Measurements from ENCODE around the gene C17orf58. TPM values are rescaled to one million over a fixed set of nuclear protein-coding genes. Genes with fewer than 3 reads are reported as not detected.
A peak's percentile ranks its signal among the peaks of the same experiment; 100 is the strongest.

The C17orf58 gene
- total and polyA plus RNA-seq, 2 donors (not counting 1 experiment from before 2014, with no cell fraction given): 1.0 to 2.8 TPM

DNA sequence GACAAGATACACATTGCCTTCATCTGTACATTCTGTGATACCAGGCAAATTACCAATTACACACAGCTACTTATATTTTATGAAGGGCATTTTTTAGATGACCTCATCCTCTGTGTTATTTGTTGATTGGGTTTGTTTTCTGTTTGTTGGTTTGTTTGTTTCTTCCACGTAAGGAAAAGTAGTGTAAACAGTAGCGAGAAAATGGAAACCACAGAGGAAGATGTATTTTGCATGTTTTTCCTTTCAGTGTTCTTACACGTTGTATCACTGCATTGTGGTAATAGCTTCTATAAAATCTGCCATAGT lies 12.9 kb downstream of the C17orf58 start:
- no peaks in the 10 kb centered on the region for H3K9me3 ChIP-seq (ENCODE audit: control extremely low read depth in 1 of 3, control insufficient read depth in 2 of 3, insufficient read depth in 1 of 3, low read length in 2 of 3)
- H3K4me1 Mint-ChIP-seq: peaks cover 13% of the 10 kb centered on the region
- DNase-seq (no peak), ATAC-seq (ENCODE audit: low read depth) (no peak)
- no peak overlapping the region for H3K27ac ChIP-seq (ENCODE audit: low read length in 2 of 2)
- no peak overlapping the region for H2AFZ ChIP-seq (ENCODE audit: insufficient read depth, low read depth, low read length, poor library complexity, severe bottlenecking)
- no CpG with 5 or more reads among the region's 3 CpGs for WGBS (ENCODE audit: insufficient coverage)
- H3K9me3 Mint-ChIP-seq (ENCODE audit: insufficient read depth): no peaks in the 10 kb centered on the region
- no peaks in the 10 kb centered on the region for H4K20me1 ChIP-seq (ENCODE audit: control insufficient read depth, insufficient read depth, low read length, poor library complexity, severe bottlenecking)
- no peak overlapping the region for H3K4me3 Mint-ChIP-seq
- no peak overlapping the region for H3K4me3 ChIP-seq (ENCODE audit: control extremely low read depth in 1 of 5, extremely low read depth in 1 of 5, insufficient read depth in 1 of 5, low read depth in 2 of 5, low read length in 4 of 5)
- ChIA-PET POLR2A (no interaction called here), CTCF (interaction anchor here (0.5 to 0.9 kb wide), 2 partner anchors 17 to 608 kb away, joined by 3 read pairs; no protein-coding TSS in a partner anchor)
- peaks cover 0 to 6% of the 10 kb centered on the region in 2 experiments for H3K36me3 ChIP-seq (replicated peaks in 1 of 2; ENCODE audit: control extremely low read depth in 1 of 2, control insufficient read depth in 1 of 2, extremely low read depth in 1 of 2, insufficient read depth in 2 of 2, low read length in 1 of 2)
- peaks cover 0 to 5% of the 10 kb centered on the region in 2 donors for H3K4me1 ChIP-seq (ENCODE audit: control insufficient read depth in 2 of 2, insufficient read depth in 2 of 2, low read length in 2 of 2)
- intact Hi-C loops (cut with micrococcal nuclease): no loop called here
- no peaks in the 10 kb centered on the region for H3K27me3 ChIP-seq (replicated peaks in 1 of 4; ENCODE audit: control extremely low read depth in 1 of 4, control insufficient read depth in 3 of 4, insufficient read depth in 4 of 4, low read length in 3 of 4)
- TF ChIP-seq EZH2 (IDR thresholded peaks at IDR 0.05; ENCODE audit: borderline replicate concordance, insufficient read depth, low read depth, low read length, poor library complexity, severe bottlenecking): no peak
- TF ChIP-seq, protein P1, sequence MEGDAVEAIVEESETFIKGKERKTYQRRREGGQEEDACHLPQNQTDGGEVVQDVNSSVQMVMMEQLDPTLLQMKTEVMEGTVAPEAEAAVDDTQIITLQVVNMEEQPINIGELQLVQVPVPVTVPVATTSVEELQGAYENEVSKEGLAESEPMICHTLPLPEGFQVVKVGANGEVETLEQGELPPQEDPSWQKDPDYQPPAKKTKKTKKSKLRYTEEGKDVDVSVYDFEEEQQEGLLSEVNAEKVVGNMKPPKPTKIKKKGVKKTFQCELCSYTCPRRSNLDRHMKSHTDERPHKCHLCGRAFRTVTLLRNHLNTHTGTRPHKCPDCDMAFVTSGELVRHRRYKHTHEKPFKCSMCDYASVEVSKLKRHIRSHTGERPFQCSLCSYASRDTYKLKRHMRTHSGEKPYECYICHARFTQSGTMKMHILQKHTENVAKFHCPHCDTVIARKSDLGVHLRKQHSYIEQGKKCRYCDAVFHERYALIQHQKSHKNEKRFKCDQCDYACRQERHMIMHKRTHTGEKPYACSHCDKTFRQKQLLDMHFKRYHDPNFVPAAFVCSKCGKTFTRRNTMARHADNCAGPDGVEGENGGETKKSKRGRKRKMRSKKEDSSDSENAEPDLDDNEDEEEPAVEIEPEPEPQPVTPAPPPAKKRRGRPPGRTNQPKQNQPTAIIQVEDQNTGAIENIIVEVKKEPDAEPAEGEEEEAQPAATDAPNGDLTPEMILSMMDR (IDR thresholded peaks at IDR 0.05): no peak
- no peak overlapping the region for H3K4me2 ChIP-seq (replicated peaks; ENCODE audit: low read depth, low read length, poor library complexity, severe bottlenecking)
- no peaks in the 10 kb centered on the region for H3K79me2 ChIP-seq (ENCODE audit: control insufficient read depth, insufficient read depth, low read length)
- H3K27me3 Mint-ChIP-seq: no peaks in the 10 kb centered on the region
- no peak overlapping the region for H3K9ac ChIP-seq (ENCODE audit: low read length)
- H3K27ac Mint-ChIP-seq: no peak overlapping the region

DNA sequence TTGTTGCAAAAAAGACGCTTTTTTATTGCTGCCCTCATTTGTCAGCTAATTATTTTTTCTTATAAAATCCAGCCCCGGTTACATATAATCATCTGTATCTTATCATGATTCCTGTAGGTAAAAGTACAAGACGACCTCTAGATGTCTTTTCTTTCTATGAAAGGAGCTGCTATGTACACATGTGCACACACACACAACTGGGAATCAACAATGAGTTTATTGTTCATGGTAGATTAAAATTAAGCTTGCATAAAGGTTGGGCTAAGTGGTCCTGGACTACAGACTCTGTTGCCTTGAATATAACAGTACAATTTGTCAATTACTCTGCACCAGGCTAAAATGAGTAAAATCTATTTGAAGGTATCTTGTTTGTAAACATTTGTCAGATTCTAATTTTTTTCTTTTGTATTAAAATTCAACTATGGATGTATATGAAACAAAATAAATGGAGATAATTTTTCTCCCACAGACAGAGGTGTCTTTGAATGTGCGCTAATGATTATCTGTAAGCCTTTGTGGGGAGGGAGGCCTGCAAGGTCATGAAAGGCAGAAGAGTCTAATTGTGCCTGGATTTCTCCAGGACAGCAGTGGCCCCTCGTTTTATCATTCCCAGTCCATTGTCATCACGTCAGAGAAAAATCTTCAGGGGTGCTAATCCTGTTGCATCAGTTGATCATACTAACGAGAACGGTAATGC lies 13.4 kb downstream of the C17orf58 start:
- WGBS (ENCODE audit: insufficient coverage): 98% methylated on average over 5 of the region's 8 CpGs
- H3K9ac ChIP-seq (ENCODE audit: low read length): no peak overlapping the region
- no peak overlapping the region for H3K4me2 ChIP-seq (replicated peaks; ENCODE audit: low read depth, low read length, poor library complexity, severe bottlenecking)
- H2AFZ ChIP-seq (ENCODE audit: insufficient read depth, low read depth, low read length, poor library complexity, severe bottlenecking): no peak overlapping the region
- Mint-ChIP-seq H3K27me3 (no peaks in the 10 kb centered on the region), H3K9me3 (ENCODE audit: insufficient read depth) (no peaks in the 10 kb centered on the region), H3K27ac (peak overlapping the region; percentile 17), H3K4me1 (peaks cover 13% of the 10 kb centered on the region), H3K4me3 (no peak overlapping the region)
- H3K9me3 ChIP-seq (ENCODE audit: control extremely low read depth in 1 of 3, control insufficient read depth in 2 of 3, insufficient read depth in 1 of 3, low read length in 2 of 3): no peaks in the 10 kb centered on the region
- ChIA-PET POLR2A (no interaction called here), CTCF (interaction anchor here (0.9 kb wide), 1 partner anchor 16 kb away, joined by 3 read pairs; no protein-coding TSS in a partner anchor)
- no peaks in the 10 kb centered on the region for H3K27me3 ChIP-seq (replicated peaks in 1 of 4; ENCODE audit: control extremely low read depth in 1 of 4, control insufficient read depth in 3 of 4, insufficient read depth in 4 of 4, low read length in 3 of 4)
- no peak overlapping the region for H3K27ac ChIP-seq (ENCODE audit: low read length in 2 of 2)
- H4K20me1 ChIP-seq (ENCODE audit: control insufficient read depth, insufficient read depth, low read length, poor library complexity, severe bottlenecking): no peaks in the 10 kb centered on the region
- ATAC-seq (ENCODE audit: low read depth): no peak
- no peak for DNase-seq
- intact Hi-C loops (cut with micrococcal nuclease): no loop called here
- TF ChIP-seq EZH2 (IDR thresholded peaks at IDR 0.05; ENCODE audit: borderline replicate concordance, insufficient read depth, low read depth, low read length, poor library complexity, severe bottlenecking): no peak
- TF ChIP-seq, protein P1 (IDR thresholded peaks at IDR 0.05): no peak
- H3K79me2 ChIP-seq (ENCODE audit: control insufficient read depth, insufficient read depth, low read length): no peaks in the 10 kb centered on the region
- H3K4me1 ChIP-seq (ENCODE audit: control insufficient read depth in 2 of 2, insufficient read depth in 2 of 2, low read length in 2 of 2): peaks cover 0 to 5% of the 10 kb centered on the region in 2 donors
- H3K4me3 ChIP-seq (ENCODE audit: control extremely low read depth in 1 of 5, extremely low read depth in 1 of 5, insufficient read depth in 1 of 5, low read depth in 2 of 5, low read length in 4 of 5): no peak overlapping the region
- H3K36me3 ChIP-seq (replicated peaks in 1 of 2; ENCODE audit: control extremely low read depth in 1 of 2, control insufficient read depth in 1 of 2, extremely low read depth in 1 of 2, insufficient read depth in 2 of 2, low read length in 1 of 2): peaks cover 0 to 6% of the 10 kb centered on the region in 2 experiments

Measured in B cell (primary cell).